Medulla oblongata (tissue), 1 donor: ENCODE data around the gene GRIFIN.
"Not testable (repeated sequence)": the region's sequence is repeated elsewhere in the genome, so short reads cannot be mapped to it uniquely, and the experiment has no call there.

ENCODE experiments used
- DNase-seq: peaks from one replicate; pipeline ENCODE4 v3.0.0-alpha.2; 2015; ENCODE audit errors: extremely low spot score

Gene GRIFIN

GRCh38 chr7:2478399-2478785, 2.2 kb upstream of the GRIFIN start:
- DNase-seq: peak; percentile 66

- DNase-seq: peak; percentile 69
Observed at GRCh38 chr7:2477447-2478398, 1.5 kb upstream of the GRIFIN start.

GRCh38 chr7:2476776-2477446, 713 bp upstream of the GRIFIN start:
- no peak for DNase-seq

GRCh38 chr7:2475678-2476015, 551 bp downstream of the GRIFIN start:
- DNase-seq: no peak

GRCh38 chr7:2474813-2475677, 1.2 kb downstream of the GRIFIN start:
- no peak for DNase-seq

- DNase-seq: no peak
Observed at GRCh38 chr7:2474224-2474623, 2.0 kb downstream of the GRIFIN start.

- DNase-seq: no peak
Observed at GRCh38 chr7:2473496-2474180, 2.6 kb downstream of the GRIFIN start.

GRCh38 chr7:2472739-2473138, 3.5 kb downstream of the GRIFIN start:
- DNase-seq: no peak

GRCh38 chr7:2471396-2471795, 4.8 kb downstream of the GRIFIN start:
- no peak for DNase-seq

- DNase-seq: no peak
Observed at GRCh38 chr7:2471022-2471329, 5.2 kb downstream of the GRIFIN start.

GRCh38 chr7:2470204-2471021, 5.8 kb downstream of the GRIFIN start:
- no peak for DNase-seq

- not testable (repeated sequence) for DNase-seq
Observed at GRCh38 chr7:2469460-2470203, 6.6 kb downstream of the GRIFIN start.

- no peak for DNase-seq
Observed at GRCh38 chr7:2468227-2468626, 8.0 kb downstream of the GRIFIN start.

GRCh38 chr7:2466675-2467074, 9.5 kb downstream of the GRIFIN start:
- DNase-seq: no peak

- DNase-seq: peak; percentile 82
Observed at GRCh38 chr7:2465928-2466327, 10.3 kb downstream of the GRIFIN start.

GRCh38 chr7:2462731-2463130, 13.5 kb downstream of the GRIFIN start:
- no peak for DNase-seq

- DNase-seq: no peak
Observed at GRCh38 chr7:2461268-2462026, 14.8 kb downstream of the GRIFIN start.

- peak; percentile 74 for DNase-seq
Observed at GRCh38 chr7:2460641-2461040, 15.6 kb downstream of the GRIFIN start.

- peak; percentile 76 for DNase-seq
Observed at GRCh38 chr7:2460188-2460587, 16.0 kb downstream of the GRIFIN start.
